Stimulated activated naive B cell treated with anti-CD40 and anti-IgM and Interleukin-4, amounts not matched to agents 10 μg/mL and 1 μg/mL and 100 μg/mL, for 72 hours (primary cell): ENCODE data around the gene S100A14.
A peak's percentile ranks its signal among the peaks of the same experiment; 100 is the strongest.

Experiments used
- ATAC-seq, 2 donors: fragments of 150-1000 bp; cut with Tn5 transposase; replicated peaks; 2 replicates each; pipeline ENCODE4 v1.10.0; 2021; ENCODE audit warnings: moderate library complexity in 1 of 2
- DNase-seq: peaks from one replicate; pipeline ENCODE4 v3.0.0; 2021
- H3K27ac Mint-ChIP-seq: one replicate; pipeline ENCODE4 v1.8.0; 2022; ENCODE audit warnings: mild to moderate bottlenecking, mixed read lengths
- H3K27me3 Mint-ChIP-seq, 2 donors: one replicate each; pipeline ENCODE4 v1.8.0; 2022; ENCODE audit warnings: mixed read lengths in 2 of 2
- H3K36me3 Mint-ChIP-seq, 2 donors: one replicate each; pipeline ENCODE4 v1.8.0; 2022; ENCODE audit warnings: mixed read lengths in 2 of 2, mild to moderate bottlenecking in 1 of 2
- H3K4me1 Mint-ChIP-seq, 2 donors: one replicate each; pipeline ENCODE4 v1.8.0; 2022; ENCODE audit warnings: mixed read lengths in 2 of 2, mild to moderate bottlenecking in 1 of 2
- H3K4me3 Mint-ChIP-seq, 2 donors: one replicate each; pipeline ENCODE4 v1.8.0; 2022; ENCODE audit warnings: mild to moderate bottlenecking in 2 of 2, mixed read lengths in 2 of 2, moderate library complexity in 1 of 2
- H3K9me3 Mint-ChIP-seq, 2 donors: one replicate each; pipeline ENCODE4 v1.8.0; 2022; ENCODE audit warnings: mixed read lengths in 2 of 2, mild to moderate bottlenecking in 1 of 2

Gene S100A14

GRCh38 chr1:153616144-153616916 is at the start of gene S100A14:
Gene S100A14, minus strand, starts transcription at chr1:153616325. Its CDS starts 467 bp downstream, at chr1:153615858.
- H3K36me3 Mint-ChIP-seq, result peaks cover 0 to 3% of the 10 kb centered on the region in 2 donors
- ATAC-seq (peak; percentile 37 to 53), DNase-seq (no peak)
- H3K27ac Mint-ChIP-seq, result peak within 1 kb of the TSS; percentile 74
- H3K9me3 Mint-ChIP-seq, result no peaks in the 10 kb centered on the region
- H3K27me3 Mint-ChIP-seq, result peaks cover 0 to 5% of the 10 kb centered on the region in 2 donors
- H3K4me3 Mint-ChIP-seq, result no peak within 1 kb of the TSS
- peaks cover 19 to 31% of the 10 kb centered on the region in 2 donors for H3K4me1 Mint-ChIP-seq

- H3K36me3 Mint-ChIP-seq, result peaks cover 50 to 57% of the 10 kb centered on the region in 2 donors
- no peak overlapping the region for H3K27ac Mint-ChIP-seq
- ATAC-seq (no peak), DNase-seq (no peak)
- peaks cover 13 to 26% of the 10 kb centered on the region in 2 donors for H3K4me1 Mint-ChIP-seq
- H3K9me3 Mint-ChIP-seq, result no peaks in the 10 kb centered on the region
- H3K4me3 Mint-ChIP-seq, result no peak overlapping the region
- H3K27me3 Mint-ChIP-seq, result no peaks in the 10 kb centered on the region
Measured at GRCh38 chr1:153663211-153663610, 47.1 kb upstream of the S100A14 start.

GRCh38 chr1:153662269-153662668 is 46.1 kb upstream of the S100A14 start:
- H3K36me3 Mint-ChIP-seq, result peaks cover 43 to 47% of the 10 kb centered on the region in 2 donors

GRCh38 chr1:153661111-153661708 is 45.1 kb upstream of the S100A14 start:
- Mint-ChIP-seq H3K4me3 (no peak overlapping the region), H3K4me1 (peaks cover 12 to 25% of the 10 kb centered on the region in 2 donors), H3K36me3 (peaks cover 35 to 40% of the 10 kb centered on the region in 2 donors), H3K9me3 (no peaks in the 10 kb centered on the region), H3K27me3 (no peaks in the 10 kb centered on the region), H3K27ac (peak overlapping the region; percentile 47)
- ATAC-seq (no peak), DNase-seq (no peak)

More at GRCh38 chr1:153662269-153662668, 46.1 kb upstream of the S100A14 start:
- DNase-seq (no peak), ATAC-seq (no peak)
- Mint-ChIP-seq H3K4me1 (peaks cover 12 to 25% of the 10 kb centered on the region in 2 donors), H3K4me3 (no peak overlapping the region), H3K27ac (peak overlapping the region; percentile 65), H3K9me3 (no peaks in the 10 kb centered on the region), H3K27me3 (no peaks in the 10 kb centered on the region)

GRCh38 chr1:153659656-153660055 is 43.5 kb upstream of the S100A14 start:
- Mint-ChIP-seq H3K4me1 (peaks cover 12 to 25% of the 10 kb centered on the region in 2 donors), H3K27me3 (no peaks in the 10 kb centered on the region), H3K4me3 (peak overlapping the region; percentile 97 to 99), H3K36me3 (peaks cover 24 to 29% of the 10 kb centered on the region in 2 donors), H3K9me3 (no peaks in the 10 kb centered on the region), H3K27ac (peak overlapping the region; percentile 59)
- ATAC-seq, result no peak
- DNase-seq, result no peak

GRCh38 chr1:153659175-153659534 is 43.0 kb upstream of the S100A14 start:
- no peaks in the 10 kb centered on the region for H3K27me3 Mint-ChIP-seq
- H3K36me3 Mint-ChIP-seq, result peaks cover 21 to 26% of the 10 kb centered on the region in 2 donors
- no peak for DNase-seq
- H3K9me3 Mint-ChIP-seq, result no peaks in the 10 kb centered on the region
- peak overlapping the region; percentile 97 to 99 for H3K4me3 Mint-ChIP-seq
- H3K27ac Mint-ChIP-seq, result peak overlapping the region; percentile 94
- peaks cover 12 to 25% of the 10 kb centered on the region in 2 donors for H3K4me1 Mint-ChIP-seq
- ATAC-seq, result no peak

GRCh38 chr1:153658400-153659174 is 42.5 kb upstream of the S100A14 start, which contains the start of gene SNAPIN:
Gene SNAPIN, plus strand, starts transcription at chr1:153658703. Its CDS starts 41 bp downstream, at chr1:153658744.
- H3K27me3 Mint-ChIP-seq, result no peaks in the 10 kb centered on the region
- no peaks in the 10 kb centered on the region for H3K9me3 Mint-ChIP-seq
- peak within 1 kb of the TSS; percentile 97 to 99 for H3K4me3 Mint-ChIP-seq
- DNase-seq, result peak; percentile 90
- H3K4me1 Mint-ChIP-seq, result peaks cover 12 to 25% of the 10 kb centered on the region in 2 donors
- ATAC-seq, result peak; percentile 99
- H3K36me3 Mint-ChIP-seq, result peaks cover 17 to 21% of the 10 kb centered on the region in 2 donors
- H3K27ac Mint-ChIP-seq, result peak within 1 kb of the TSS; percentile 94

- Mint-ChIP-seq H3K4me1 (peaks cover 5 to 15% of the 10 kb centered on the region in 2 donors), H3K4me3 (no peak overlapping the region), H3K27me3 (no peaks in the 10 kb centered on the region), H3K36me3 (peaks cover 0 to 3% of the 10 kb centered on the region in 2 donors), H3K27ac (no peak overlapping the region), H3K9me3 (no peaks in the 10 kb centered on the region)
- ATAC-seq, result no peak
- DNase-seq, result no peak
Measured at GRCh38 chr1:153655333-153655732, 39.2 kb upstream of the S100A14 start.

GRCh38 chr1:153652805-153653500 is 36.8 kb upstream of the S100A14 start:
- peaks cover 0 to under 1% of the 10 kb centered on the region in 2 donors for H3K4me1 Mint-ChIP-seq
- peaks cover 0 to 3% of the 10 kb centered on the region in 2 donors for H3K36me3 Mint-ChIP-seq
- no peaks in the 10 kb centered on the region for H3K9me3 Mint-ChIP-seq
- no peak overlapping the region for H3K27ac Mint-ChIP-seq
- DNase-seq (no peak), ATAC-seq (no peak)
- H3K27me3 Mint-ChIP-seq, result no peaks in the 10 kb centered on the region
- H3K4me3 Mint-ChIP-seq, result no peak overlapping the region

GRCh38 chr1:153651771-153652170 is 35.6 kb upstream of the S100A14 start:
- no peaks in the 10 kb centered on the region for H3K9me3 Mint-ChIP-seq
- no peak for DNase-seq
- ATAC-seq, result no peak
- H3K27me3 Mint-ChIP-seq, result no peaks in the 10 kb centered on the region
- H3K4me1 Mint-ChIP-seq, result peaks cover under 1 to 5% of the 10 kb centered on the region in 2 donors
- H3K36me3 Mint-ChIP-seq, result peaks cover 6 to 14% of the 10 kb centered on the region in 2 donors
- H3K4me3 Mint-ChIP-seq, result no peak overlapping the region
- H3K27ac Mint-ChIP-seq, result no peak overlapping the region

- H3K9me3 Mint-ChIP-seq, result no peaks in the 10 kb centered on the region
- H3K36me3 Mint-ChIP-seq, result peaks cover 18 to 31% of the 10 kb centered on the region in 2 donors
- DNase-seq (no peak), ATAC-seq (peak in 1 of 2 donors; percentile 15)
- H3K4me3 Mint-ChIP-seq, result no peak overlapping the region
- no peaks in the 10 kb centered on the region for H3K27me3 Mint-ChIP-seq
- H3K4me1 Mint-ChIP-seq, result peaks cover 9 to 13% of the 10 kb centered on the region in 2 donors
- peak overlapping the region; percentile 48 for H3K27ac Mint-ChIP-seq
Measured at GRCh38 chr1:153649863-153650235, 33.7 kb upstream of the S100A14 start.

GRCh38 chr1:153649137-153649862 is 33.2 kb upstream of the S100A14 start:
- Mint-ChIP-seq H3K4me3 (peak overlapping the region in 1 of 2 donors; percentile 30), H3K27me3 (no peaks in the 10 kb centered on the region), H3K36me3 (peaks cover 20 to 36% of the 10 kb centered on the region in 2 donors), H3K4me1 (peaks cover 10 to 13% of the 10 kb centered on the region in 2 donors), H3K9me3 (no peaks in the 10 kb centered on the region), H3K27ac (peak overlapping the region; percentile 79)
- DNase-seq (no peak), ATAC-seq (peak in 1 of 2 donors; percentile 43)

GRCh38 chr1:153648000-153648643 is 32.0 kb upstream of the S100A14 start:
- ATAC-seq (peak; percentile 22 to 23), DNase-seq (no peak)
- peaks cover 14 to 24% of the 10 kb centered on the region in 2 donors for H3K4me1 Mint-ChIP-seq
- H3K27ac Mint-ChIP-seq, result peak overlapping the region; percentile 37
- H3K36me3 Mint-ChIP-seq, result peaks cover 30 to 48% of the 10 kb centered on the region in 2 donors
- H3K9me3 Mint-ChIP-seq, result no peaks in the 10 kb centered on the region
- H3K27me3 Mint-ChIP-seq, result no peaks in the 10 kb centered on the region
- peak overlapping the region in 1 of 2 donors; percentile 29 for H3K4me3 Mint-ChIP-seq
